Measurements from ENCODE around the gene TRMT112. TPM values are rescaled to one million over a fixed set of nuclear protein-coding genes. Genes with fewer than 3 reads are reported as not detected.
A peak's percentile ranks its signal among the peaks of the same experiment; 100 is the strongest.

TRMT112 gene
- polyA plus RNA-seq, 4 donors, result 208 to 244 (median 221) TPM

DNA sequence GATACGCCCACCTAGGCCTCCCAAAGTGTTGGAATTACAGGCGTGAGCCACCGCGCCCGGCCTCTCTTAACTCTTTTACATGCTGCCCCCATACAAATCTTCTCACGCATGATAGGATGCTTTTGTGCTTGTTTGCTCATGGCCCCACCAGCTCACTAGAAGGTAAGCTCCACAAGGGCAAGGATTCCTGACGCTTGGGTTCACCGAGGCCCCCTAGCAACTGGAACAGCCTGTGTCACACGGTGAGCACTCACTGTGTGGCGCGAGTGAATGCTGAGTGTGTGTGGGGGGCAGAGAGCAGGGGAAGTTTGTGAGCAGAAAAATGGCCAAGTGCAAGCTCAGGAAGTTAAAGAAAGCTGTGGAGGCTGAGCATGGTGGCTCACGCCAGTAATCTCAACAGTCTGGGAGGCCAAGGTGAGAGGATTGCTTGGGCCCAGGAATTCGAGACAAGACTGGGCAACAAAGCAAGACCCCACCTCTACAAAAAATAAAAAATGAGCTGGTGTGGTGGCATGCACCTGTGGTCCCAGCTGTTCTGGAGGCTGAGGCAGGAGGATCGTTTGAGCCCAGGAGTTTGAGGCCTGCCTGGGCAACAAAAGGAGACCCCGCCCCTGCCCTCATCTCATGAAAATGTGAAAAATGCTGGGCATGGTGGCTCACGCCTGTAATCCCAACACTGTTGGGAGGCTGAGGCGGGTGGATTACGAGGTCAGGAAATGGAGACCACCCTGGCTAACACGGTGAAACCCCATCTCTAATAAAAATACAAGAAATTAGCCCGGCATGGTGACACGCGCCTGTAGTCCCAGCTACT lies 35.2 kb downstream of the TRMT112 start:
- no peak for DNase-seq (ENCODE audit: low read depth in 4 of 4, low spot score in 3 of 4)

DNA sequence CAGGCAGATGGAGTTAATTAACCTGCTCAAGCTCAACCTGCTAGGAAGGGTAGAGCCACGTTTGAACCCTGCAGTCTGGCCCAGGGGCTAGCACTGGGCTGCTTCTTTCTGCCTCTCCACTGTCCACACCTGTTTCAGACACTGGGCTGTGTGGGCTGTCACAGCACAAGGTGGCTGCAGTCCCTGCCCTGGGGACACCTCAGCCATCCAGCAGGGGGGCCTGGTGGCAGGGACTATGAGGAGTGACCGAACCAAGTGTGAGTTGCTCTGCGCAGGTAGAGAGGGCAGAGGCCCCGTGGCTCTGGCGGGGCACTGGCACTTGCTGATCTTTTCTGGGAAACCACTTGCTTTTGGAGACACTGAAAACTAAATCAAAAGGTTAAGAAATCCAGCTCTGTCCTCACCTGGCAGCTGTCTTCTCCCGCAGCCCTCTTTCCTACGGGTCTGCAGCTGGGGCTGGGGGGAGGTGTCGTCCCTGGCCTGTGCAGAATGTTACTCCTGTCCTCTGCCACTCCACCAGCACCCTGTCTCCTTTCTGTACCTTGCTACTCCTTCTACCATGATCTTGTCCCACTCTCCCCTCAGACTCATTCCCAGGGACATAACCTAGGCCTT lies 38.7 kb downstream of the TRMT112 start:
- DNase-seq (ENCODE audit: low read depth in 4 of 4, low spot score in 3 of 4), result no peak

DNA sequence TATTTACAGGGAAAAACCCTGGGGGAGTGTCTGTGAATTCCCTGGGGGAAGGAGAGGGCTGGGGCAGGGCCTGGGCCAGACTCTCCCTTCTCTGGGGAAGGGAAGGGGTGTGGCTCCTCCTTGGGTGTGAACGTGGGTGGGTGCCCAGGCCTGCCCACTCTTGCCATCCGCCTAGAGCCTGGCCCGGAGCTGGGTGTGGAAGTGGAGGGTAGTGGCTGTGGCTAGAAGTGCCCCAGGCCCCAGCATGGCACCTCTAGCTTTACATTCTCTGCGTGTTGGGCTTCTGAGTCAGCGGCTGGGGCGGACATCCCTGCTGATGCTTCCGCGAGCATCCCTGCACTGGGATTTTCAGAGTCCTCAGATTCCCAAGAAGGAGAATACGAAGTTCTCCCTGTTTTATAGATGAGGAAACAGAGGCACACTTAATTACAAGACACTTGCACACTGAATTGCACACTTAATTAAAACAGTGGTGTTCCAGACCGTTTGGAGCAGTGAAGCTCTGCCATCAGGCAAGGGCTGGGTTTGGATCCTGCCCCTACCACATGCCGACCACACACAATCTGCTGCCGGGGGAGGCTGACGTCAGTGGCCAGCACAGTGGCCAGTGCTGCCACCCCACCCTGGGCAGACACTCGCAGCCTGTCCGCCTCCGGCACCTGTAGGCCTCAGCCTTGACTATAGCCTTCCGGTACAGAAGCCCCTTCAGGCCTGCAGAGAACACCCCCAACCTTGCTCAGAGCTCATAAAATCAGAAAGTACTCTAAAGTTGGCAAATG lies 40.5 kb downstream of the TRMT112 start:
- DNase-seq (ENCODE audit: low read depth in 4 of 4, low spot score in 3 of 4), result no peak

DNA sequence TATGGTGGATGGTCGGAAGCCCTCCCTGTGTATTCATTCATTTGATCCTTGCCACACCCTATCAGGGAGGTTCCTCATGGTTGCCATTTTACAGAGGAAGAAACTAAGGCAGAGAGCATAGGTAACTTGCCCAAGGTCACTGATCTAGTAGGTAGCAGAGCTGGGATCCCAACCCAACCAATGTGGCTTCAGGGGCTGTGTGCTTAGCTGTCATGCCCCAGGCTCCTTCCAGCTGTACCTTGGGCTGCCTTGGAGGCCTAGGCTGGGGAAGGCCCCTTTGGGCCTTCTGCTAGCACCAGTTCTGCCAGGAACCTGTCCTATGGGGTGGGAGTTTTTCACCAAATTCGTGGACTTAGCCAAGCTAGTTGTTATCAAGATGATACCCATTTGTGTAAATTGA lies 41.5 kb downstream of the TRMT112 start:
- DNase-seq (ENCODE audit: low read depth in 4 of 4, low spot score in 3 of 4), result no peak

DNA sequence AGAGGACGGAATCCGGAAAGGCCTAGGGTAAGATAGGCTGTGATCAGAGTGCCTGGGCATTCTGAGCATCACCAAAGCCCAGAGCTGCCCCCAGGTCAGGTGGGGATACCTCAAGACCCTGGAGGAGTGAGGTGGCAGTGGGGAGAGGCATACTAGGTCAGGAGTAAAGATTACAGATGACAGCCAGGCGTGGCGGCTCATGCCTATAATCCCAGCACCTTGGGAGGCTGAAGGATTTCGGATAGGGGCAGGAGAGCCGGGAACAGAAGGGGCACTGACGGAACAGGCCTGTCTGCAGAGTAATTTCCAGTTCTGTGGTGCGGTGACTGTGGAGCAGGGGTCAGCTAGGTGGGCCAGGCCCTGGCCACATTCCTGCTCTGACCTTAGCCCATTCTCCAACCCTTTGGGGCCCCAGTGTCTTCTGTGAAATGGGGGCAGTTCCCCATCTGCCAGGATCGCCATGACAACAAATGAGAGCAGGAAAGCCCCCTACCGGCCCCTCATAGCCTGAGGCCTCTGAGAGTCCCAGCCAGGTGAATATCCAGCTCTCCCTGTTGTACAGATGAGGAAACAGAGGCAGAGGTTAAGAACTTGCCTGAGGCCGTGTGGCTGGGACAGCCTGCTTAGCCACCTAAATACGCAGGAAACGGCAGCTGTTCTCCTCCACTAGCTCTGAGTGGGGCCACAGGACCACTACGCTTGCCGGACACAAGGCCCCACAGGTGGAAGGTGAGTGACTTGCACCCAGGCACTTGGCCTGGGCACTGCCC lies 42.1 kb downstream of the TRMT112 start:
- DNase-seq (ENCODE audit: low read depth in 4 of 4, low spot score in 3 of 4), result no peak

DNA sequence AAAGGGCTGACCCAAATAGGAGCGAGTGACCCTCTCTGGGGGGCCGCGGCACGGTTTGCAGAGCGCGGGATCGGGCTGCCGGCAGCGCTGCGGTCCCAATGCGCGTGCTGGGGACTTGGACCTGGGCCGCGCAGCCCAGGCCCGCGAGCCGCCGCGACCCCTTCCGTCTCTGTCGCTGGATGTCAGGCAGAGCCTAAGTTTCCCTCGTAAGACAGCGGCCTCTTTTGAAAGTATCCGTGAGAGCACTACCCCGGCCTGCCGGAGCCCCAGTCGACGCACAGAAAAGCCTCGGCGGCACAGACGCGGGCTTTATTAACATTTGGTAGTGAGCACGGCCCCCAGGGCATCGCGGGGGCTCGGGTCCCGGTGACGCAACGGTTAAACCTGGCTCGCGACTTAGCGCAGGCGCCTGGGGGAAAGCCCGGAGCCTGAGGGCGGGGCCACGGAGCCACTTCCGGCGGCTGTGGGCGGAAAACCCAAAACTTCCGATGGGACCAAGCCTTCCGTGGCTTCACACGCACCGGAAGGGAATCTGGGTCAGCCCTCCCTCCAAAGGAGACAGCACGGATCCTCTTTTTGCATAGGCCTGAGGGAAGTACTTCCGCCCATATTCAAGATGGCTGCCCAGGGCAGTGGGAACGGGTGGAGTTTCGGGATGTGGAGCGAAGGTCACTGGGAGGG lies 47.7 kb downstream of the TRMT112 start:
- DNase-seq (ENCODE audit: low read depth in 4 of 4, low spot score in 3 of 4), result peak; percentile 96 to 99 (median 98)

DNA sequence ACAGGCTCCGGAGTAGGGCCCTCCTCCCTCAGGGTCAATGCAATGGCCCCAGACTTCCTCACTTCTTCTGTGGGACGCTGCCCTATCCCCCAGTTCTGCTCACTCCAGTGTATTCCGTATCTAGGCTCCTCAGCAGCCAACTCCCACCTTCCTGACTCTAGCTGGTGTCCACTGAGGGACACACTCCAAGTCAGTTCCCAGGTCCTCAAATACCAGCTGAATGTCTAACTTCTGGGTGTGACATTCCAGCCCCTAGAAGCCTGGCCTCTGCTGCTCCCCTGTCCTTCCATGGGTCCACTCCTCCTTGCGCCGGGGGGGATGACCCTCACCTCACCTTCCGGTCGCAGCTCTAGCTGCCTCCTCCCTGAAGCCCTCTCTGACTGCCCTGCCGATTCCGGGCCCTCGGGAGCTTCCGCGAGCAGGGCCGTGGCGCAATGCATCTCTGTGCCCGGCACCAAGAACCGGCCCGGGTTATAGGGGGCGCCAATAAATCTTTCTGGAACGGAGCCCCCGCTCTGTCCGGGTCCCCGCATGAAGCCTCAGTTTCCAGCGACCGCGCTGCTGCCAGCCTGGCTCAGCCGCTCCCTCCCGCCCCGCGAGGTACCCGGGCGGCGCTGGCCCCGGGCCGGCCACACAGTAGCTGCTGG lies 48.3 kb downstream of the TRMT112 start:
- DNase-seq (ENCODE audit: low read depth in 4 of 4, low spot score in 3 of 4), result no peak

DNA sequence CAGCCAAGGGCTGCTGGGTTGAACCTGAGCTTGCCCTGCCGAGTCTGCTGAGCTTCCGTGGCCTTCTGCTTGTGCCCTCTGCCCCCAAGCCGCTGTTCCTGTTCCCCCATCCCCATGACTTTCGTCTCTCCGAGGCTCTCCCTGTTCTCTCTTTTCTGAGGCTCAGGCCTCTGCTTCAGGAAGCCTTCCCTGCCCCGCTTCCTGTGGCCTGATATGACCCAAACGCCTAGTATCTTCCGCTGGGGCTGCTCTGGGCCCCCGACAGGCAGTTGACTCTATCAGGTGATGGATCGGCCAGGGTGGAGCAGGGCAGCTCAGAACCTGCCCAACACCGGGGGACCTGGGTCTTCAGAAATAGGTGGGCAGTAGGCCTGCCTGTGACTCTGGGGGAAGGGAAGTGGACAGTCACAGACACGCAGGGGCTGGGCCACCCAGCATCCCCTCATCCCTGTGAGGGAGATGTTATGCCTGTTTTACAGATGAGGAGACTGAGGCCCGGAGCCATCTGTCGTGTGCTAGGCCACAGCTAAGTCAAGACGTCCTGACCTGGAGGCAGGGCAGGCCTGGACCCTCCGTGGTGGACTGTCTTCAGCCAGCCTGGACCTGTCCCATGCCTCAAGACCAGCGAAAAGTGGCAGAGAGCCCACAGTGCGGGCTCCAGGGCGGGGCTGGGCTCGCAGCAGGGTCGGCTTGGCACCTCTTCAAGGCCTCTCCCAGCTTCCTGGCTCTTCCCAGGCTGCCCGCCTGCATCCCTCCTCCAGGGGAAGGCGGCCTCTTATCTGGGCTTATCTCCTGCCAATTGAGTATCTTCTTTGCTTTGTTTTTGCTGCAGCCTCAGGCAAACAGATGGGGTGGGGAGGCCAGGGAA lies 49.1 kb downstream of the TRMT112 start:
- no peak for DNase-seq (ENCODE audit: low read depth in 4 of 4, low spot score in 3 of 4)

DNA sequence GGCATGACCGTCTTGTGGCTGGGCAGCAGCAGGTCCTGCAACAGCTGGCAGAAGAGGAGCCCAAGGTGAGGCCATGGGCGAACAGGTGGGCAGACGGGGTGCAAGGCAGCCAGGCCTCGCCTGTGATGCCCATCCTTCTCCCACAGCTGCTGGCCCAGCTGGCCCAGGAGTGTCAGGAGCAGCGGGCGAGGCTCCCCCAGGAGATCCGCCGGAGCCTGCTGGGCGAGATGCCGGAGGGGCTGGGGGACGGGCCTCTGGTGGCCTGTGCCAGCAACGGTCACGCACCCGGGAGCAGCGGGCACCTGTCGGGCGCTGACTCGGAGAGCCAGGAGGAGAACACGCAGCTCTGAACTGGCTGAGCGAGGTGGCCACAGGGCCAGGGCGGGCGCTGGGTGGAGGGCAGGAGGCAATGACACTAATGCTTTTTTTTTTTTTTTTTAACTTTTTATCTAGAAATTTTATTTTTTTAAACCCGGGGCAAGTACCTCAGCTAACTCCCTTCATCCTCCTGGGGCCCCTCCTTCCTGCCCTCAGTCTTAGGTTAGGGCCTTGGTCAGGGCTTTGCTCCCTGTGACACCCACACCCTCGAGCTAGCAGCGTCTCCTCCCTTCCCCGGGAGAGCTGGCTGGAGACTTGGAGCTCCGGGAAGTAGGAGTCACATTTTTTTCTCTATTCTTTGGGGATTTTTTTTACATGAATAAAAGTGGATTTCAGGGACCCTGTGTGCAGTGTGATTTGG lies 50.0 kb downstream of the TRMT112 start:
- no peak for DNase-seq (ENCODE audit: low read depth in 4 of 4, low spot score in 3 of 4)

Other genes starting within 250 kb of the TRMT112 start
- gene MACROD1, start 151.4 kb downstream of the TRMT112 start, polyA plus RNA-seq (ENCODE audit: insufficient read length in 4 of 4), result 10 to 100 TPM; 14.9 to 17.8 (median 15.3) TPM
- gene STIP1, start 131.4 kb downstream of the TRMT112 start, polyA plus RNA-seq (ENCODE audit: insufficient read length in 4 of 4), result 100 to 1,000 TPM; 125 to 232 (median 205) TPM
- 1 to 10 TPM; 3.4 to 7.2 (median 5.6) TPM for gene FERMT3, start 110.8 kb downstream of the TRMT112 start, polyA plus RNA-seq (ENCODE audit: insufficient read length in 4 of 4)
- gene TRPT1, start 91.4 kb downstream of the TRMT112 start, polyA plus RNA-seq (ENCODE audit: insufficient read length in 4 of 4), result 10 to 100 TPM; 25.7 to 56.1 (median 40.1) TPM
- 10 to 100 TPM; 13.2 to 32.7 (median 19.1) TPM for gene NUDT22, start 91.3 kb downstream of the TRMT112 start, polyA plus RNA-seq (ENCODE audit: insufficient read length in 4 of 4)
- gene DNAJC4, start 87.0 kb downstream of the TRMT112 start, polyA plus RNA-seq (ENCODE audit: insufficient read length in 4 of 4), result 10 to 100 TPM; 44.9 to 85.8 (median 59.1) TPM
- 100 to 1,000 TPM in 2 of 4 donors, 10 to 100 TPM in 2; 82.6 to 115 (median 99.9) TPM for gene VEGFB, start 83.0 kb downstream of the TRMT112 start, polyA plus RNA-seq (ENCODE audit: insufficient read length in 4 of 4)
- gene FKBP2, start 76.5 kb downstream of the TRMT112 start, polyA plus RNA-seq (ENCODE audit: insufficient read length in 4 of 4), result 10 to 100 TPM; 61.0 to 99.2 (median 86.6) TPM
- 10 to 100 TPM; 54.4 to 90.9 (median 69.8) TPM for gene PPP1R14B, start 70.6 kb downstream of the TRMT112 start, polyA plus RNA-seq (ENCODE audit: insufficient read length in 4 of 4)
- gene PLCB3, start 66.0 kb downstream of the TRMT112 start, polyA plus RNA-seq (ENCODE audit: insufficient read length in 4 of 4), result 10 to 100 TPM; 12.4 to 17.1 (median 13.7) TPM
- gene BAD, start 32.9 kb downstream of the TRMT112 start, polyA plus RNA-seq (ENCODE audit: insufficient read length in 4 of 4), result 10 to 100 TPM; 42.1 to 69.9 (median 48.3) TPM
- gene GPR137, start 31.7 kb downstream of the TRMT112 start, polyA plus RNA-seq (ENCODE audit: insufficient read length in 4 of 4), result 10 to 100 TPM; 27.4 to 48.6 (median 30.6) TPM
- under 1 TPM in 1 of 4 donors, not detected in 3; 0.16 TPM for gene KCNK4, start 26.3 kb downstream of the TRMT112 start, polyA plus RNA-seq (ENCODE audit: insufficient read length in 4 of 4)
- gene CATSPERZ, start 17.2 kb downstream of the TRMT112 start, polyA plus RNA-seq (ENCODE audit: insufficient read length in 4 of 4), result under 1 TPM in 1 of 4 donors, not detected in 3; 0.79 TPM
- 10 to 100 TPM in 3 of 4 donors, 1 to 10 TPM in 1; 7.4 to 31.0 (median 17.2) TPM for gene ESRRA, start 12.0 kb downstream of the TRMT112 start, polyA plus RNA-seq (ENCODE audit: insufficient read length in 4 of 4)
- gene PRDX5, start 562 bp upstream of the TRMT112 start, polyA plus RNA-seq (ENCODE audit: insufficient read length in 4 of 4), result 100 to 1,000 TPM; 156 to 230 (median 184) TPM
- gene CCDC88B, start 22.6 kb upstream of the TRMT112 start, polyA plus RNA-seq (ENCODE audit: insufficient read length in 4 of 4), result 1 to 10 TPM; 2.7 to 5.2 (median 3.6) TPM
- gene RPS6KA4, start 41.6 kb upstream of the TRMT112 start, polyA plus RNA-seq (ENCODE audit: insufficient read length in 4 of 4), result 10 to 100 TPM in 3 of 4 donors, 1 to 10 TPM in 1; 9.4 to 16.3 (median 13.5) TPM
- gene SLC22A11, start 238.4 kb upstream of the TRMT112 start, polyA plus RNA-seq (ENCODE audit: insufficient read length in 4 of 4), result 10 to 100 TPM in 3 of 4 donors, under 1 TPM in 1; 0.98 to 33.0 (median 21.4) TPM

Data from left renal pelvis (tissue), 4 donors.